Bronchial epithelial cell (primary cell): ENCODE data around the gene SSH2. TPM values are rescaled to one million over a fixed set of nuclear protein-coding genes. Genes with fewer than 3 reads are reported as not detected.
"Not testable (repeated sequence)": the region's sequence is repeated elsewhere in the genome, so short reads cannot be mapped to it uniquely, and the experiment has no call there.

Source experiments
- DNase-seq: peaks from one replicate; pipeline ENCODE4 v3.0.0-alpha.2; 2010; ENCODE audit warnings: low read depth
- FAIRE-seq: peaks from 2 replicates; lab custom pipeline; 2011; peaks lifted over from hg19 to GRCh38; lab: Jason Lieb, UNC
- H3K27me3 ChIP-seq: 2 replicates; pipeline ENCODE4 v1.5.1; 2011; ENCODE audit warnings: low read length; ENCODE audit not compliant: control insufficient read depth, insufficient read depth
- H3K36me3 ChIP-seq: 2 replicates; pipeline ENCODE4 v1.5.1; 2011; ENCODE audit warnings: low read length; ENCODE audit not compliant: control insufficient read depth, insufficient read depth
- H3K4me3 ChIP-seq: 2 replicates; pipeline ENCODE4 v1.5.1; 2011; ENCODE audit warnings: mild to moderate bottlenecking, low read depth, low read length, control low read depth
- total RNA-seq: library from RNA; depleted of rRNA; stranded (reverse); fragments of >200 nt; gene quantifications from 2 replicates; pipeline ENCODE4 v1.2.1, GENCODE V29; 2014
- TF ChIP-seq, protein P1 (sequence below): IDR thresholded peaks from 2 replicates; pipeline ENCODE4 v1.5.1; 2011; ENCODE audit warnings: mild to moderate bottlenecking, moderate library complexity, low read length, control low read depth, inconsistent platforms; ENCODE audit not compliant: insufficient read depth, severe bottlenecking

SSH2 gene
- total RNA-seq, 1 donor from 2014 or later = 3.7 TPM

DNA sequence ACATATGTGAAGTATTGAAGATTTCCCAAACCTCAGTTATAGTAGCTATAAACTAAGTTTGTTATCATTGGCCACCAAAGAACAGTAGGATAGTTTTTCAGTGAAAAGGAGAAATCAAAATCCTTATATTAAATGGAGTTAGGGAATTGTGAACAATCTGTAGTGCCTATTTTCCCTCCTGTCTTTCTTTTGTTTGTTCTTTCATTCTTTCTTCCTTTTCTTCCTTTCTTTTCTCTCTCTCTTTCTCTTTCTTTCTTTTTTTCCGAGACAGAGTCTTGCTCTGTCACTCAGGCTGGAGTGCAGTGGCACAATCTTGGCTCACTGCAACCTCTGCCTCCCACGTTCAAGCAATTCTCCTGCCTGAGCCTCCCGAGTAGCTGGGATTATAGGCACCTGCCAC, 48.8 kb downstream of the SSH2 start:
- H3K27me3 ChIP-seq = no peaks in the 10 kb centered on the region

DNA sequence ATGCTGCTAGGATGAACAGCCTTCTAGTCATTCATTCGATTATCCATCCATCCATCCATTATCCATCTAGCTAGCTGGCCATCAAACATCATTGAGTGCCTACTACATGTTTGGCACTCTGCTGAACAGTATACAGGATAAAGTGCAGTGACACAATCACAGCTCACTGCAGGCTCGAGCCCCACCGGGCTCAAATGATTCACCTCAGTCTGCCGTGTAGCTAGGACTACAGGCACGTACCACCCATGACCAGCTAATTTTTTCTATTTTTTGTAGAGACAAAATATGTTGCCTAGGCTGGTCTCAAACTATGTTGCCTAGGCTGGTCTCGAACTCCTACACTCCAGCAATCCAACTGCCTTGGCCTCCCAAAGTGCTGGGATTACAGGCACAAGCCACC, 50.0 kb downstream of the SSH2 start:
- DNase-seq (no peak), FAIRE-seq (no peak)
- Histone ChIP-seq H3K4me3 (no peak overlapping the region), H3K27me3 (no peaks in the 10 kb centered on the region), H3K36me3 (no peaks in the 10 kb centered on the region)
- TF ChIP-seq, protein P1, sequence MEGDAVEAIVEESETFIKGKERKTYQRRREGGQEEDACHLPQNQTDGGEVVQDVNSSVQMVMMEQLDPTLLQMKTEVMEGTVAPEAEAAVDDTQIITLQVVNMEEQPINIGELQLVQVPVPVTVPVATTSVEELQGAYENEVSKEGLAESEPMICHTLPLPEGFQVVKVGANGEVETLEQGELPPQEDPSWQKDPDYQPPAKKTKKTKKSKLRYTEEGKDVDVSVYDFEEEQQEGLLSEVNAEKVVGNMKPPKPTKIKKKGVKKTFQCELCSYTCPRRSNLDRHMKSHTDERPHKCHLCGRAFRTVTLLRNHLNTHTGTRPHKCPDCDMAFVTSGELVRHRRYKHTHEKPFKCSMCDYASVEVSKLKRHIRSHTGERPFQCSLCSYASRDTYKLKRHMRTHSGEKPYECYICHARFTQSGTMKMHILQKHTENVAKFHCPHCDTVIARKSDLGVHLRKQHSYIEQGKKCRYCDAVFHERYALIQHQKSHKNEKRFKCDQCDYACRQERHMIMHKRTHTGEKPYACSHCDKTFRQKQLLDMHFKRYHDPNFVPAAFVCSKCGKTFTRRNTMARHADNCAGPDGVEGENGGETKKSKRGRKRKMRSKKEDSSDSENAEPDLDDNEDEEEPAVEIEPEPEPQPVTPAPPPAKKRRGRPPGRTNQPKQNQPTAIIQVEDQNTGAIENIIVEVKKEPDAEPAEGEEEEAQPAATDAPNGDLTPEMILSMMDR = no peak

More for the DNA sequence above, 48.8 kb downstream of the SSH2 start:
- DNase-seq = no peak
- TF ChIP-seq, protein P1 = no peak
- no peaks in the 10 kb centered on the region for H3K36me3 ChIP-seq
- no peak overlapping the region for H3K4me3 ChIP-seq
- no peak for FAIRE-seq

DNA sequence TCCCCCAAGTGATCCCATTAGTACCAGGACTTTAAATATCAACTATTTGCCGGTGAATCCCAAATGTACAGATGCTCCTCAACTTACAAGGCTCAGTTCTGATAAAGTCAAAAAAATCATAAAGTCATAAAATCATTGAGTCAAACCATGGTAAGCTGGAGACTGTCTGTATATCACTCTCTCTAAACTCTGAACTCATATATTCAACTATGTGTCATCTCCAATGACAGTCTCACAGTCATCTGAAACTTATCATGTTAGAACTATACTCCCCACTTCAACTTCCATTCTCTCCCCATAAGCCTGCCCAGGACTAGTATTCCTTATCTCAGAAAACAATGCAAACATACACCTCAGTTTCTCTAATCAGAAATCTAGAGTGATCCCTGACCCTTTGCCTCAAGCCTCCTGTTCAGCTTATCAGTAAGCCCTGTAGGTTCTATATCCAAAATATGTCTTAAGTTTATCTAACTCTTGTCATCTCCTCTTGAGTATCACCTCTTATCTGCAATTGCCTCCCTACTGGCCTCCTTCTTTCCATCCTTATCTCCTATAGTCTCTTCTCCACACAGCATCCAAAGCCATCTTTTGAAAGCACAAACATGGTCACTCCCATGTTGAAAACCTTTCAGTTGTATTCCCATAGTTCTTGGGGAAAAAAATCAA, 55.0 kb downstream of the SSH2 start:
- Histone ChIP-seq H3K27me3 (no peaks in the 10 kb centered on the region), H3K4me3 (no peak overlapping the region), H3K36me3 (no peaks in the 10 kb centered on the region)
- TF ChIP-seq, protein P1 = no peak
- no peak for FAIRE-seq
- no peak for DNase-seq

DNA sequence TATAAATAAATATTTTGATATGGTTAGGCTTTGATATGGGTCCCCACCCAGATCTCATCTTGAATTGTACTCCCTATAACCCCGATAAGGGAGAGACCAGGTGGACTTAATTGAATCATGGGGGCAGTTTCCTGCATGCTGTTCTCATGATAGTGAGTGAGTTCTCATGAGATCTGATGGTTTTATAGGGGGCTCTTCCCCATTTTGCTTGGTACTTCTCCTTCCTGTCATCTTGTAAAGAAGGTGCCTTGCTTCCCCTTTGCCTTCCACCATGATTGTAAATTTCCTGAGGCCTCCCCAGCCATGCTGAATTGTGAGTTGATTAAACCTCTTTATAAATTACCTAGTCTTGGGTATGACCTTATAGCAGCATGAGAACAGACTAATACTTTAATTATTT, 55.7 kb downstream of the SSH2 start:
- not testable (repeated sequence) for H3K27me3 ChIP-seq, FAIRE-seq, H3K36me3 ChIP-seq, DNase-seq, H3K4me3 ChIP-seq

DNA sequence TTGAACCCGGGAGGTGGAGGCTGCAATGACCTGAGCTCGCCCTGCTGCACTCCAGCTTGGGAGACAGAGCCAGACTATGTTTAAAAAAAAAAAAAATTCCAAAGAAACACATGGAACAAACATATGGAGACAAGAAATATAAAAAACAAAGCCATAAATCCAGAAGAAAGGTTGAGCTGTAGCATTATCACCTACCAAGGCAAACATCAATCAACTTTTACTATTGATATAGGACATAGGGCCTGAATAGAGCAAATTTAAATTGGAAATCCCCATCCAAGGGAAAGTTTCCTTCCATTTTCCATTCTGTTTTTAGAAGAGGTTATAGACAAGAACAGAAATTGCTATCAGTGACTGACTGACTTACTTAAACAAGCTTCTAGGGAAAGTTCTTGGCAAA, 56.6 kb downstream of the SSH2 start:
- DNase-seq (no peak), FAIRE-seq (no peak)
- no peaks in the 10 kb centered on the region for H3K36me3 ChIP-seq
- H3K4me3 ChIP-seq = no peak overlapping the region
- TF ChIP-seq, protein P1 = no peak
- no peaks in the 10 kb centered on the region for H3K27me3 ChIP-seq

DNA sequence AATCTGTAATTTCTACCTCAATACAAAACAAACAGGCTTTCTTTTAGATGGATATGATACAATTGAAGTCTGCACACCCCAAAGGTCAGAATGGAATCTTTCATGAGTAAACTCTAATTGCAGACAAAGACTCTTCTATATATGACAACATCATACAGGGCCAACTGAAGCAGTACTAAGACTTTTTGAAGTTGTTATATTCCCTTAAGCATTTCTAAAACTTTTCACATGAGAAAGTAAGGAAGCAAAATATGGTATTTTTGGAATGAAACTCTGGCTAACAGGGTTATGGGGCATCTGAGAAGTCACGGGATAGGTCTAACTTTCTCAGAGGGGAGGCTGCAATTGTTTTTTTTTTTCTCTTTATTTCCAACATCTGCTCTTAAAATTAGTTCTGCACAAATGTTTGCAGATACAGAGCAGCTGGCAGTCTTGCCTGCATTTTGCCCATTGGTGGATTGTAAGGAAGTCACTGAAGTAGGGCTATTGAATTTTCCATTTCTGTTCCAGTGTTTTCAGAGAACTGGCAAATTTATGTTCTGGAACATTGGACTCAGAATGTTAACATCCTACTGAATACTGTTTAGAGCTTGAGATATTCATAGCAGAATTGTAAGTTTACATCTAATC, 59.1 kb downstream of the SSH2 start:
- no peak for FAIRE-seq

More for the DNA sequence above, 59.1 kb downstream of the SSH2 start:
- Histone ChIP-seq H3K27me3 (no peaks in the 10 kb centered on the region), H3K4me3 (no peak overlapping the region), H3K36me3 (no peaks in the 10 kb centered on the region)
- no peak for DNase-seq
- TF ChIP-seq, protein P1 = no peak
